Nephron (organoid): ENCODE results near the gene OLIG3.
A peak's percentile ranks its signal among the peaks of the same experiment; 100 is the strongest.

ENCODE experiments used
- H3K27ac Mint-ChIP-seq, 3 experiments: 2 replicates each; pipeline ENCODE4 v1.8.0; 2020; ENCODE audit warnings: mixed read lengths in 3 of 3, mild to moderate bottlenecking in 2 of 3, moderate library complexity in 1 of 3
- H3K27me3 Mint-ChIP-seq: 2 replicates; pipeline ENCODE4 v1.8.0; 2021; ENCODE audit warnings: low read depth, mild to moderate bottlenecking, moderate library complexity, mixed read lengths
- H3K36me3 Mint-ChIP-seq: 2 replicates; pipeline ENCODE4 v1.8.0; 2020; ENCODE audit warnings: low read depth, mixed read lengths
- H3K4me1 Mint-ChIP-seq: 2 replicates; pipeline ENCODE4 v1.8.0; 2020; ENCODE audit warnings: mixed read lengths
- H3K4me3 Mint-ChIP-seq, 3 experiments: 2 replicates each; pipeline ENCODE4 v1.8.0; 2020; ENCODE audit warnings: mild to moderate bottlenecking in 3 of 3, mixed read lengths in 3 of 3, moderate library complexity in 2 of 3
- H3K9me3 Mint-ChIP-seq: 2 replicates; pipeline ENCODE4 v1.8.0; 2020; ENCODE audit warnings: mixed read lengths
- CTCF ChIP-seq, 3 experiments: fragments of 200-600 bp; sonication (generic); IDR thresholded peaks; one replicate each; pipeline ENCODE4 v1.5.0; 2021; ENCODE audit warnings: antibody characterized with exemption in 3 of 3; ENCODE audit not compliant: unreplicated experiment in 3 of 3

Gene OLIG3

GRCh38 chr6:137498481-137499190 is 4.4 kb upstream of the OLIG3 start:
- H3K4me1 Mint-ChIP-seq = peaks cover 30% of the 10 kb centered on the region
- H3K27ac Mint-ChIP-seq = no peak overlapping the region
- TF ChIP-seq CTCF (IDR thresholded peaks at IDR 0.05; ENCODE audit: unreplicated experiment in 3 of 3) = no peak
- peak overlapping the region in 2 of 3 experiments; percentile 23 to 41 for H3K4me3 Mint-ChIP-seq
- no peaks in the 10 kb centered on the region for H3K36me3 Mint-ChIP-seq
- H3K9me3 Mint-ChIP-seq = no peaks in the 10 kb centered on the region
- H3K27me3 Mint-ChIP-seq = peaks cover 100% of the 10 kb centered on the region

- H3K27ac Mint-ChIP-seq = no peak overlapping the region
- H3K9me3 Mint-ChIP-seq = no peaks in the 10 kb centered on the region
- TF ChIP-seq CTCF (IDR thresholded peaks at IDR 0.05; ENCODE audit: unreplicated experiment in 3 of 3) = no peak
- H3K4me1 Mint-ChIP-seq = peaks cover 31% of the 10 kb centered on the region
- no peaks in the 10 kb centered on the region for H3K36me3 Mint-ChIP-seq
- H3K27me3 Mint-ChIP-seq = peaks cover 100% of the 10 kb centered on the region
- H3K4me3 Mint-ChIP-seq = peak overlapping the region in 2 of 3 experiments; percentile 38 to 41
These were observed 3.7 kb upstream of the OLIG3 start for GRCh38 chr6:137497721-137498463.

GRCh38 chr6:137496909-137497720 is 2.9 kb upstream of the OLIG3 start:
- no peaks in the 10 kb centered on the region for H3K36me3 Mint-ChIP-seq
- peaks cover 36% of the 10 kb centered on the region for H3K4me1 Mint-ChIP-seq
- H3K27ac Mint-ChIP-seq = no peak overlapping the region
- no peaks in the 10 kb centered on the region for H3K9me3 Mint-ChIP-seq
- H3K27me3 Mint-ChIP-seq = peaks cover 100% of the 10 kb centered on the region
- no peak for TF ChIP-seq CTCF (IDR thresholded peaks at IDR 0.05; ENCODE audit: unreplicated experiment in 3 of 3)
- peak overlapping the region; percentile 46 to 55 (median 52) for H3K4me3 Mint-ChIP-seq

- H3K9me3 Mint-ChIP-seq = no peaks in the 10 kb centered on the region
- no peak for TF ChIP-seq CTCF (IDR thresholded peaks at IDR 0.05; ENCODE audit: unreplicated experiment in 3 of 3)
- H3K36me3 Mint-ChIP-seq = no peaks in the 10 kb centered on the region
- H3K27ac Mint-ChIP-seq = no peak overlapping the region
- peaks cover 36% of the 10 kb centered on the region for H3K4me1 Mint-ChIP-seq
- peak overlapping the region; percentile 11 to 26 (median 15) for H3K4me3 Mint-ChIP-seq
- H3K27me3 Mint-ChIP-seq = peaks cover 100% of the 10 kb centered on the region
These were observed 2.2 kb upstream of the OLIG3 start for GRCh38 chr6:137496368-137496767.

GRCh38 chr6:137495703-137496336 is 1.6 kb upstream of the OLIG3 start:
- TF ChIP-seq CTCF (IDR thresholded peaks at IDR 0.05; ENCODE audit: unreplicated experiment in 3 of 3) = no peak
- H3K36me3 Mint-ChIP-seq = no peaks in the 10 kb centered on the region
- H3K27ac Mint-ChIP-seq = no peak overlapping the region
- peak overlapping the region in 2 of 3 experiments; percentile 11 to 13 for H3K4me3 Mint-ChIP-seq
- peaks cover 36% of the 10 kb centered on the region for H3K4me1 Mint-ChIP-seq
- H3K9me3 Mint-ChIP-seq = no peaks in the 10 kb centered on the region
- H3K27me3 Mint-ChIP-seq = peaks cover 100% of the 10 kb centered on the region
